ENCODE data around the gene BCAS1. TPM values are rescaled to one million over a fixed set of nuclear protein-coding genes. Genes with fewer than 3 reads are reported as not detected.

BCAS1 gene
- total RNA-seq, 5 donors from 2014 or later (not counting 1 experiment from before 2014, with no cell fraction given) = 0.26 to 0.76 (median 0.51) TPM; not detected in 1

- Mint-ChIP-seq H3K9me3 (no peaks in the 10 kb centered on the region), H3K27me3 (no peaks in the 10 kb centered on the region), H3K36me3 (no peaks in the 10 kb centered on the region), H3K27ac (no peak overlapping the region), H3K4me1 (peaks cover 28 to 39% (median 28%) of the 10 kb centered on the region in 3 donors), H3K4me3 (no peak overlapping the region)
- ChIA-PET POLR2A (no interaction called here), CTCF (no interaction called here)
- Histone ChIP-seq H3K9me3 (no peaks in the 10 kb centered on the region), H3K27me3 (replicated peaks in 1 of 2; ENCODE audit: control insufficient read depth in 2 of 2, extremely low read depth in 1 of 2, insufficient read depth in 2 of 2, low read length in 1 of 2) (no peaks in the 10 kb centered on the region), H3K4me1 (ENCODE audit: control insufficient read depth in 1 of 2, extremely low read depth in 1 of 2, insufficient read depth in 2 of 2, low read length in 2 of 2) (peaks cover 11 to 18% of the 10 kb centered on the region in 2 experiments), H3K36me3 (ENCODE audit: control insufficient read depth in 2 of 2, extremely low read depth in 1 of 2, insufficient read depth in 1 of 2, low read length in 1 of 2) (no peaks in the 10 kb centered on the region), H3K4me3 (ENCODE audit: control insufficient read depth in 1 of 2, extremely low read depth in 1 of 2, low read length in 1 of 2) (no peak overlapping the region), H3K27ac (ENCODE audit: low read length) (no peak overlapping the region)
- ATAC-seq (replicated peaks in 1 of 4) (no peak), DNase-seq (no peak)
- 100% methylated on average over 3 of the region's 3 CpGs for WGBS (ENCODE audit: insufficient coverage)
Measured at GRCh38 chr20:54076259-54076658, 5.9 kb upstream of the BCAS1 start.

GRCh38 chr20:54075322-54075721 lies 4.9 kb upstream of the BCAS1 start:
- DNase-seq (no peak), ATAC-seq (replicated peaks in 1 of 4) (no peak)
- Histone ChIP-seq H3K36me3 (ENCODE audit: control insufficient read depth in 2 of 2, extremely low read depth in 1 of 2, insufficient read depth in 1 of 2, low read length in 1 of 2) (no peaks in the 10 kb centered on the region), H3K27me3 (replicated peaks in 1 of 2; ENCODE audit: control insufficient read depth in 2 of 2, extremely low read depth in 1 of 2, insufficient read depth in 2 of 2, low read length in 1 of 2) (no peaks in the 10 kb centered on the region), H3K4me3 (ENCODE audit: control insufficient read depth in 1 of 2, extremely low read depth in 1 of 2, low read length in 1 of 2) (no peak overlapping the region), H3K27ac (ENCODE audit: low read length) (no peak overlapping the region), H3K4me1 (ENCODE audit: control insufficient read depth in 1 of 2, extremely low read depth in 1 of 2, insufficient read depth in 2 of 2, low read length in 2 of 2) (peaks cover 11 to 18% of the 10 kb centered on the region in 2 experiments), H3K9me3 (no peaks in the 10 kb centered on the region)
- ChIA-PET POLR2A (no interaction called here), CTCF (no interaction called here)
- WGBS (ENCODE audit: insufficient coverage) = no CpG with 5 or more reads among the region's 1 CpG
- H3K9me3 Mint-ChIP-seq = no peaks in the 10 kb centered on the region
- H3K4me1 Mint-ChIP-seq = peaks cover 23 to 39% (median 25%) of the 10 kb centered on the region in 3 donors
- no peaks in the 10 kb centered on the region for H3K27me3 Mint-ChIP-seq
- H3K27ac Mint-ChIP-seq = no peak overlapping the region
- no peak overlapping the region for H3K4me3 Mint-ChIP-seq
- H3K36me3 Mint-ChIP-seq = no peaks in the 10 kb centered on the region

- Mint-ChIP-seq H3K36me3 (no peaks in the 10 kb centered on the region), H3K9me3 (no peaks in the 10 kb centered on the region), H3K4me1 (peaks cover 21 to 39% (median 22%) of the 10 kb centered on the region in 3 donors), H3K4me3 (no peak overlapping the region), H3K27ac (peak overlapping the region in 1 of 2 donors; percentile 12), H3K27me3 (no peaks in the 10 kb centered on the region)
- no peak for ATAC-seq (replicated peaks in 1 of 4)
- DNase-seq = no peak
- 89% methylated on average over 3 of the region's 4 CpGs for WGBS (ENCODE audit: insufficient coverage)
- POLR2A ChIA-PET = interaction anchor here in 1 of 2 donors (0.6 kb wide), 1 partner anchor 1048 kb away, joined by 3 read pairs; no protein-coding TSS in a partner anchor
- CTCF ChIA-PET = no interaction called here
- peaks cover 9 to 15% of the 10 kb centered on the region in 2 experiments for H3K4me1 ChIP-seq (ENCODE audit: control insufficient read depth in 1 of 2, extremely low read depth in 1 of 2, insufficient read depth in 2 of 2, low read length in 2 of 2)
- no peak overlapping the region for H3K4me3 ChIP-seq (ENCODE audit: control insufficient read depth in 1 of 2, extremely low read depth in 1 of 2, low read length in 1 of 2)
- no peak overlapping the region for H3K27ac ChIP-seq (ENCODE audit: low read length)
- H3K36me3 ChIP-seq (ENCODE audit: control insufficient read depth in 2 of 2, extremely low read depth in 1 of 2, insufficient read depth in 1 of 2, low read length in 1 of 2) = no peaks in the 10 kb centered on the region
- H3K27me3 ChIP-seq (replicated peaks in 1 of 2; ENCODE audit: control insufficient read depth in 2 of 2, extremely low read depth in 1 of 2, insufficient read depth in 2 of 2, low read length in 1 of 2) = no peaks in the 10 kb centered on the region
- no peaks in the 10 kb centered on the region for H3K9me3 ChIP-seq
Measured at GRCh38 chr20:54074511-54074910, 4.1 kb upstream of the BCAS1 start.

GRCh38 chr20:54073288-54073687 lies 2.9 kb upstream of the BCAS1 start:
- no peak overlapping the region for H3K4me3 Mint-ChIP-seq
- H3K27me3 Mint-ChIP-seq = no peaks in the 10 kb centered on the region
- ATAC-seq (replicated peaks in 1 of 4) (no peak), DNase-seq (no peak)
- peaks cover 0 to 2% of the 10 kb centered on the region in 2 experiments for H3K4me1 ChIP-seq (ENCODE audit: control insufficient read depth in 1 of 2, extremely low read depth in 1 of 2, insufficient read depth in 2 of 2, low read length in 2 of 2)
- no peaks in the 10 kb centered on the region for H3K27me3 ChIP-seq (replicated peaks in 1 of 2; ENCODE audit: control insufficient read depth in 2 of 2, extremely low read depth in 1 of 2, insufficient read depth in 2 of 2, low read length in 1 of 2)
- no peaks in the 10 kb centered on the region for H3K36me3 Mint-ChIP-seq
- H3K27ac ChIP-seq (ENCODE audit: low read length) = no peak overlapping the region
- CTCF ChIA-PET = no interaction called here
- H3K36me3 ChIP-seq (ENCODE audit: control insufficient read depth in 2 of 2, extremely low read depth in 1 of 2, insufficient read depth in 1 of 2, low read length in 1 of 2) = no peaks in the 10 kb centered on the region
- WGBS (ENCODE audit: insufficient coverage) = 94% methylated on average over 4 of the region's 10 CpGs
- H3K9me3 ChIP-seq = no peaks in the 10 kb centered on the region
- no peaks in the 10 kb centered on the region for H3K9me3 Mint-ChIP-seq
- POLR2A ChIA-PET = no interaction called here
- H3K27ac Mint-ChIP-seq = no peak overlapping the region
- H3K4me3 ChIP-seq (ENCODE audit: control insufficient read depth in 1 of 2, extremely low read depth in 1 of 2, low read length in 1 of 2) = no peak overlapping the region
- peaks cover 11 to 29% (median 13%) of the 10 kb centered on the region in 3 donors for H3K4me1 Mint-ChIP-seq

- no peaks in the 10 kb centered on the region for H3K9me3 Mint-ChIP-seq
- 91% methylated on average over 7 of the region's 9 CpGs for WGBS (ENCODE audit: insufficient coverage)
- H3K4me3 ChIP-seq (ENCODE audit: control insufficient read depth in 1 of 2, extremely low read depth in 1 of 2, low read length in 1 of 2) = no peak overlapping the region
- H3K27me3 Mint-ChIP-seq = peaks cover 0 to 5% of the 10 kb centered on the region in 2 donors
- H3K36me3 ChIP-seq (ENCODE audit: control insufficient read depth in 2 of 2, extremely low read depth in 1 of 2, insufficient read depth in 1 of 2, low read length in 1 of 2) = no peaks in the 10 kb centered on the region
- ChIA-PET POLR2A (no interaction called here), CTCF (no interaction called here)
- no peak overlapping the region for H3K4me3 Mint-ChIP-seq
- peaks cover 0 to under 1% of the 10 kb centered on the region in 2 experiments for H3K4me1 ChIP-seq (ENCODE audit: control insufficient read depth in 1 of 2, extremely low read depth in 1 of 2, insufficient read depth in 2 of 2, low read length in 2 of 2)
- DNase-seq (no peak), ATAC-seq (replicated peaks in 1 of 4) (no peak)
- H3K27ac ChIP-seq (ENCODE audit: low read length) = no peak overlapping the region
- no peaks in the 10 kb centered on the region for H3K27me3 ChIP-seq (replicated peaks in 1 of 2; ENCODE audit: control insufficient read depth in 2 of 2, extremely low read depth in 1 of 2, insufficient read depth in 2 of 2, low read length in 1 of 2)
- no peaks in the 10 kb centered on the region for H3K36me3 Mint-ChIP-seq
- H3K4me1 Mint-ChIP-seq = peaks cover 0 to 2% (median under 1%) of the 10 kb centered on the region in 3 donors
- H3K9me3 ChIP-seq = no peaks in the 10 kb centered on the region
- no peak overlapping the region for H3K27ac Mint-ChIP-seq
Measured at GRCh38 chr20:54069501-54069971, 858 bp downstream of the BCAS1 start.

GRCh38 chr20:54068966-54069365 lies 1.4 kb downstream of the BCAS1 start:
- Histone ChIP-seq H3K36me3 (ENCODE audit: control insufficient read depth in 2 of 2, extremely low read depth in 1 of 2, insufficient read depth in 1 of 2, low read length in 1 of 2) (no peaks in the 10 kb centered on the region), H3K4me3 (ENCODE audit: control insufficient read depth in 1 of 2, extremely low read depth in 1 of 2, low read length in 1 of 2) (no peak overlapping the region), H3K27me3 (replicated peaks in 1 of 2; ENCODE audit: control insufficient read depth in 2 of 2, extremely low read depth in 1 of 2, insufficient read depth in 2 of 2, low read length in 1 of 2) (no peaks in the 10 kb centered on the region), H3K9me3 (no peaks in the 10 kb centered on the region), H3K4me1 (ENCODE audit: control insufficient read depth in 1 of 2, extremely low read depth in 1 of 2, insufficient read depth in 2 of 2, low read length in 2 of 2) (peaks cover 0 to 6% of the 10 kb centered on the region in 2 experiments), H3K27ac (ENCODE audit: low read length) (no peak overlapping the region)
- DNase-seq = no peak
- Mint-ChIP-seq H3K4me1 (peaks cover 3 to 6% (median 6%) of the 10 kb centered on the region in 3 donors), H3K4me3 (no peak overlapping the region), H3K9me3 (no peaks in the 10 kb centered on the region), H3K27me3 (peaks cover 0 to 5% of the 10 kb centered on the region in 2 donors), H3K36me3 (no peaks in the 10 kb centered on the region), H3K27ac (no peak overlapping the region)
- POLR2A ChIA-PET = no interaction called here
- no CpG with 5 or more reads among the region's 5 CpGs for WGBS (ENCODE audit: insufficient coverage)
- CTCF ChIA-PET = no interaction called here
- no peak for ATAC-seq (replicated peaks in 1 of 4)

- Mint-ChIP-seq H3K4me3 (no peak overlapping the region), H3K27me3 (peaks cover 0 to 5% of the 10 kb centered on the region in 2 donors), H3K27ac (no peak overlapping the region), H3K4me1 (peaks cover 6 to 11% (median 9%) of the 10 kb centered on the region in 3 donors), H3K36me3 (no peaks in the 10 kb centered on the region), H3K9me3 (no peaks in the 10 kb centered on the region)
- no peaks in the 10 kb centered on the region for H3K27me3 ChIP-seq (replicated peaks in 1 of 2; ENCODE audit: control insufficient read depth in 2 of 2, extremely low read depth in 1 of 2, insufficient read depth in 2 of 2, low read length in 1 of 2)
- H3K4me3 ChIP-seq (ENCODE audit: control insufficient read depth in 1 of 2, extremely low read depth in 1 of 2, low read length in 1 of 2) = no peak overlapping the region
- 45% methylated on average over 2 of the region's 5 CpGs for WGBS (ENCODE audit: insufficient coverage)
- DNase-seq = no peak
- H3K9me3 ChIP-seq = no peaks in the 10 kb centered on the region
- no peaks in the 10 kb centered on the region for H3K36me3 ChIP-seq (ENCODE audit: control insufficient read depth in 2 of 2, extremely low read depth in 1 of 2, insufficient read depth in 1 of 2, low read length in 1 of 2)
- CTCF ChIA-PET = interaction anchor here in 1 of 2 donors (1.0 kb wide), 1 partner anchor 12 kb away, joined by 3 read pairs; no protein-coding TSS in a partner anchor
- H3K4me1 ChIP-seq (ENCODE audit: control insufficient read depth in 1 of 2, extremely low read depth in 1 of 2, insufficient read depth in 2 of 2, low read length in 2 of 2) = peaks cover 0 to 8% of the 10 kb centered on the region in 2 experiments
- POLR2A ChIA-PET = no interaction called here
- no peak for ATAC-seq (replicated peaks in 1 of 4)
- no peak overlapping the region for H3K27ac ChIP-seq (ENCODE audit: low read length)
Measured at GRCh38 chr20:54068495-54068894, 1.9 kb downstream of the BCAS1 start.

Data from T-cell (primary cell).